Measurements from ENCODE around the gene S1PR1.
A peak's percentile ranks its signal among the peaks of the same experiment; 100 is the strongest.
"Not testable (repeated sequence)": the region's sequence is repeated elsewhere in the genome, so short reads cannot be mapped to it uniquely, and the experiment has no call there.

The S1PR1 gene

DNA sequence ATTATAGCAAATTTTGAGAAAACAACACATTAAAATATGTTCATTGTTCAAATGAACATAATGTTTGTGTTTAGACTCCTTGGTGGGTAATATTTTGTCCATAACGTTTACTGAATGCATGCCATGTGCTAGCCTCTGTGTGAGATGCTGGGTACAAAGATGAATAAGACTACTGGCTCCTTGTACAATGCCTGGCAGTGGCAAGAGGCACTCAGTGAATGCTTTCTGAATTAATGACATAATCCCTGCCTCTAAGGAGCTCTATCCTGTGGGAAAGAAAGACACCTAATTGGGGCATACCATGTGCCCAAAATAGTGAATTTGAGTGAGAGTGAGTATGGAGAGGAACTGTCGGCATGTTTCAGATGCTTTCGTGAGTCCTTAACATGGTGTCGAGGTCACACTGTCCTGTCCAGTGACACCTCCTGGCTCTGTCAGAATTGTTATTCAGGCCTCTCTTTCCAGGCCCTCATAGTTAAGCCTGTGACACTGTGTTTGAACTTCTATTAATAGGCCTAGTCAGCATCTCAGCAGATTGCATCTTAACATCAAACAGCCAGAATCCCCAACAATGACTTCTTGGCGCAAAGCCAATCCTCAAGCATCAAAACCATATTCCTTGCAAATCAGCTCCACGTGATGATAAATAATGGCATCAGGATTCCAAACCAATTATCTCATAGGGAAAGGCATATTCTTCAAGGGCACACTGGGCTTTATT is 32.8 kb upstream of the S1PR1 start:
- Histone ChIP-seq H2BK120ac (ENCODE audit: low read depth, low read length) (no peak overlapping the region), H2AK5ac (ENCODE audit: low read length, severe bottlenecking) (no peak overlapping the region), H2BK5ac (ENCODE audit: low read depth, low read length, poor library complexity, severe bottlenecking) (no peak overlapping the region), H3K27ac (ENCODE audit: low read length, poor library complexity, severe bottlenecking) (no peak overlapping the region), H3K9me3 (ENCODE audit: control insufficient read depth, low read length) (no peaks in the 10 kb centered on the region), H2BK15ac (ENCODE audit: low read depth, poor library complexity, severe bottlenecking) (no peak overlapping the region), H3K18ac (ENCODE audit: low read depth in 1 of 2, low read length in 2 of 2) (no peak overlapping the region), H3K14ac (ENCODE audit: low read length in 2 of 2) (no peak overlapping the region), H3K4me2 (ENCODE audit: low read length, poor library complexity, severe bottlenecking) (no peak overlapping the region), H4K8ac (ENCODE audit: low read length) (no peak overlapping the region), H4K91ac (ENCODE audit: low read length) (no peak overlapping the region), H3K9ac (ENCODE audit: low read length) (no peak overlapping the region), H3K4ac (ENCODE audit: low read depth in 1 of 2, low read length in 2 of 2) (no peak overlapping the region), H2AFZ (ENCODE audit: low read depth, low read length) (no peak overlapping the region), H3K4me1 (ENCODE audit: control insufficient read depth, insufficient read depth, low read depth, low read length) (peaks cover 3% of the 10 kb centered on the region), H3K27me3 (ENCODE audit: control insufficient read depth in 1 of 2, insufficient read depth in 1 of 2, low read length in 2 of 2) (no peaks in the 10 kb centered on the region), H3K36me3 (ENCODE audit: control insufficient read depth in 1 of 2, insufficient read depth in 2 of 2, low read depth in 1 of 2, low read length in 2 of 2) (no peaks in the 10 kb centered on the region), H3K79me1 (replicated peaks; ENCODE audit: low read length, poor library complexity, severe bottlenecking) (no peaks in the 10 kb centered on the region), H2BK12ac (ENCODE audit: low read length in 2 of 2) (no peak overlapping the region), H3K4me3 (ENCODE audit: insufficient read depth in 1 of 2, low read depth in 1 of 2, low read length in 2 of 2) (no peak overlapping the region), H3K23ac (ENCODE audit: low read length in 2 of 2) (no peak overlapping the region)
- peak; percentile 32 for DNase-seq
- WGBS = 82% methylated on average over 6 of the region's 6 CpGs

DNA sequence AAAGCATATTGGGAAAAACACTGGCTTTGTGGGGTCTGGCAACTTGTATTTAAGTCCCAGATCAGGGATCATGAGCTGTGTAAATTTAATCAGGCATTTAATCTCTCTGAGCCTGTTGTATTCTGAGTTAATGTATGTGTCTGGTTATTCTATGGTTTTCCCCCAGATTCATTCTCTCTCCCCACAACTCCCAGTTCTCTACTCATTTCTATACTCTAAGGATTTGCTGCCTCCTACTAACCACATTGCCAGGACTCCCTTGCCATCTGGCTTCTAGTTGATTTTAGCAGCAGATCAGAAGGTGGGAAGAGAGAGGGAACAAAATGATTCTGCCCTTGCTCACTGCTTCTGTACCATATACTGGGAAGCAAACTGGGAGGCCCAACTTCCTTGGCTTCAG is 31.4 kb upstream of the S1PR1 start:
- H4K8ac ChIP-seq (ENCODE audit: low read length) = no peak overlapping the region
- no peak overlapping the region for H3K9ac ChIP-seq (ENCODE audit: low read length)
- no peak overlapping the region for H2BK5ac ChIP-seq (ENCODE audit: low read depth, low read length, poor library complexity, severe bottlenecking)
- H2BK120ac ChIP-seq (ENCODE audit: low read depth, low read length) = no peak overlapping the region
- no peak overlapping the region for H2AK5ac ChIP-seq (ENCODE audit: low read length, severe bottlenecking)
- H3K4ac ChIP-seq (ENCODE audit: low read depth in 1 of 2, low read length in 2 of 2) = no peak overlapping the region
- peaks cover 3% of the 10 kb centered on the region for H3K4me1 ChIP-seq (ENCODE audit: control insufficient read depth, insufficient read depth, low read depth, low read length)
- H3K9me3 ChIP-seq (ENCODE audit: control insufficient read depth, low read length) = no peaks in the 10 kb centered on the region
- H4K91ac ChIP-seq (ENCODE audit: low read length) = no peak overlapping the region
- H2AFZ ChIP-seq (ENCODE audit: low read depth, low read length) = no peak overlapping the region
- no peaks in the 10 kb centered on the region for H3K36me3 ChIP-seq (ENCODE audit: control insufficient read depth in 1 of 2, insufficient read depth in 2 of 2, low read depth in 1 of 2, low read length in 2 of 2)
- no peaks in the 10 kb centered on the region for H3K27me3 ChIP-seq (ENCODE audit: control insufficient read depth in 1 of 2, insufficient read depth in 1 of 2, low read length in 2 of 2)
- H3K4me3 ChIP-seq (ENCODE audit: insufficient read depth in 1 of 2, low read depth in 1 of 2, low read length in 2 of 2) = no peak overlapping the region
- no peak overlapping the region for H2BK15ac ChIP-seq (ENCODE audit: low read depth, poor library complexity, severe bottlenecking)
- H2BK12ac ChIP-seq (ENCODE audit: low read length in 2 of 2) = no peak overlapping the region
- no peak overlapping the region for H3K14ac ChIP-seq (ENCODE audit: low read length in 2 of 2)
- no peak overlapping the region for H3K4me2 ChIP-seq (ENCODE audit: low read length, poor library complexity, severe bottlenecking)
- no peak overlapping the region for H3K23ac ChIP-seq (ENCODE audit: low read length in 2 of 2)
- H3K18ac ChIP-seq (ENCODE audit: low read depth in 1 of 2, low read length in 2 of 2) = no peak overlapping the region
- H3K79me1 ChIP-seq (replicated peaks; ENCODE audit: low read length, poor library complexity, severe bottlenecking) = no peaks in the 10 kb centered on the region
- no peak for DNase-seq
- H3K27ac ChIP-seq (ENCODE audit: low read length, poor library complexity, severe bottlenecking) = no peak overlapping the region

DNA sequence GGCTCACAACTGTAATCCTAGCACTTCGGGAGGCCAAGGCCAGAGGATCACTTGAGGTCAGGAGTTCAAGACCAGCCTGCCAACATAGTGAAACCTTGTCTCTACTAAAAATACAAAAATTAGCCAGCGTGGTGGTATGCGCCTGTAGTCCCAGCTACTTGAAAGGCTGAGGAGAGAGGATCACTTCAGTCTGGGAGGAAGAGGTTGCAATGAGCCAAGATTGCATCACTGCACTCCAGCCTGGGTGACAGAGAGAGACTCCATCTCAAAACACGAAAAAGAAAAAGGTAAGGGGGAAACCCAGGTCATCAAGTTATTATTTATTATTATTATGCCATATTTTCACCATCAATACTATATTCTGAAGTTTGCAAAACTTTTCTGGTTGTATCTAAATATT is 30.7 kb upstream of the S1PR1 start:
- H3K4ac ChIP-seq (ENCODE audit: low read depth in 1 of 2, low read length in 2 of 2); H3K27me3 ChIP-seq (ENCODE audit: control insufficient read depth in 1 of 2, insufficient read depth in 1 of 2, low read length in 2 of 2); H3K4me1 ChIP-seq (ENCODE audit: control insufficient read depth, insufficient read depth, low read depth, low read length); H2BK15ac ChIP-seq (ENCODE audit: low read depth, poor library complexity, severe bottlenecking); H2AFZ ChIP-seq (ENCODE audit: low read depth, low read length); H4K8ac ChIP-seq (ENCODE audit: low read length); H3K79me1 ChIP-seq (replicated peaks; ENCODE audit: low read length, poor library complexity, severe bottlenecking); DNase-seq; H3K4me3 ChIP-seq (ENCODE audit: insufficient read depth in 1 of 2, low read depth in 1 of 2, low read length in 2 of 2); H2BK5ac ChIP-seq (ENCODE audit: low read depth, low read length, poor library complexity, severe bottlenecking); H3K27ac ChIP-seq (ENCODE audit: low read length, poor library complexity, severe bottlenecking); H3K23ac ChIP-seq (ENCODE audit: low read length in 2 of 2); H3K9me3 ChIP-seq (ENCODE audit: control insufficient read depth, low read length); H2BK120ac ChIP-seq (ENCODE audit: low read depth, low read length); H3K36me3 ChIP-seq (ENCODE audit: control insufficient read depth in 1 of 2, insufficient read depth in 2 of 2, low read depth in 1 of 2, low read length in 2 of 2); H2BK12ac ChIP-seq (ENCODE audit: low read length in 2 of 2); H3K9ac ChIP-seq (ENCODE audit: low read length); H3K18ac ChIP-seq (ENCODE audit: low read depth in 1 of 2, low read length in 2 of 2); H4K91ac ChIP-seq (ENCODE audit: low read length); H3K14ac ChIP-seq (ENCODE audit: low read length in 2 of 2); H3K4me2 ChIP-seq (ENCODE audit: low read length, poor library complexity, severe bottlenecking); H2AK5ac ChIP-seq (ENCODE audit: low read length, severe bottlenecking): not testable (repeated sequence)
- 82% methylated on average over 3 of the region's 4 CpGs for WGBS

DNA sequence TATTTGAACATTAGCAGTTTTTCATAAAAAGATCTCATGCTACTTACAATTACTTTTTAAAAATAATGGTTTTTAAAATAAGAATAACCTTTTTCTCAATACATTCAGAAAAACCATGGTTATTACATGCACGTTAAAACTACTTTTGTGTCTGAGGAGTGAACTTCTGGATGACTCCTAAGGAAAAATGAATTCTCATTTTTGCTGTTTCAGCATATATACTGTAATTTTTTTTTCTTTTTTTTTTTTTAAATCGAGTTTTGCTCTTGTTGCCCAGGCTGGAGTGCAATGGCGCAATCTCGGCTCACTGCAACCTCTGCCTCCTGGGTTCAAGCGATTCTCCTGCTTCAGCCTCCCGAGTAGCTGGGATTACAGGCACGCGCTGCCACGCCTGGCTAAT is 29.5 kb upstream of the S1PR1 start:
- not testable (repeated sequence) for H2AK5ac ChIP-seq (ENCODE audit: low read length, severe bottlenecking); H4K8ac ChIP-seq (ENCODE audit: low read length); H3K4me3 ChIP-seq (ENCODE audit: insufficient read depth in 1 of 2, low read depth in 1 of 2, low read length in 2 of 2); H3K23ac ChIP-seq (ENCODE audit: low read length in 2 of 2); H4K91ac ChIP-seq (ENCODE audit: low read length); H3K27me3 ChIP-seq (ENCODE audit: control insufficient read depth in 1 of 2, insufficient read depth in 1 of 2, low read length in 2 of 2); H3K9ac ChIP-seq (ENCODE audit: low read length); H3K4me1 ChIP-seq (ENCODE audit: control insufficient read depth, insufficient read depth, low read depth, low read length); H2BK15ac ChIP-seq (ENCODE audit: low read depth, poor library complexity, severe bottlenecking); DNase-seq; H2AFZ ChIP-seq (ENCODE audit: low read depth, low read length); H2BK120ac ChIP-seq (ENCODE audit: low read depth, low read length); H2BK5ac ChIP-seq (ENCODE audit: low read depth, low read length, poor library complexity, severe bottlenecking); H2BK12ac ChIP-seq (ENCODE audit: low read length in 2 of 2); H3K79me1 ChIP-seq (replicated peaks; ENCODE audit: low read length, poor library complexity, severe bottlenecking); H3K4ac ChIP-seq (ENCODE audit: low read depth in 1 of 2, low read length in 2 of 2); H3K9me3 ChIP-seq (ENCODE audit: control insufficient read depth, low read length); H3K18ac ChIP-seq (ENCODE audit: low read depth in 1 of 2, low read length in 2 of 2); H3K4me2 ChIP-seq (ENCODE audit: low read length, poor library complexity, severe bottlenecking); H3K14ac ChIP-seq (ENCODE audit: low read length in 2 of 2); H3K27ac ChIP-seq (ENCODE audit: low read length, poor library complexity, severe bottlenecking); H3K36me3 ChIP-seq (ENCODE audit: control insufficient read depth in 1 of 2, insufficient read depth in 2 of 2, low read depth in 1 of 2, low read length in 2 of 2)
- WGBS = over 99% methylated on average over 8 of the region's 9 CpGs
